IMR-90 (cell line): ENCODE measurements around the gene PIP5K1B.

ENCODE experiments used
- MAFK ChIP-seq: IDR thresholded peaks from 2 replicates; pipeline ENCODE4 v1.6.1; 2012; ENCODE audit warnings: low read depth, low read length, improper control_type of control experiment
- POLR2A ChIP-seq: IDR thresholded peaks from 2 replicates; pipeline ENCODE4 v1.6.1; 2012; ENCODE audit warnings: mild to moderate bottlenecking, low read depth, low read length
- RAD21 ChIP-seq: IDR thresholded peaks from 2 replicates; pipeline ENCODE4 v1.6.1; 2012; ENCODE audit warnings: low read length, improper control_type of control experiment
- RFX5 ChIP-seq: IDR thresholded peaks from 2 replicates; pipeline ENCODE4 v1.8.0; 2012; ENCODE audit warnings: low read depth, mild to moderate bottlenecking, low read length, moderate library complexity
- TF ChIP-seq, protein P1 (sequence below): conservative IDR thresholded peaks from 2 replicates; pipeline ENCODE4 v1.5.1; 2012; ENCODE audit warnings: mild to moderate bottlenecking, low read depth, low read length, improper control_type of control experiment
- TF ChIP-seq, protein P2 (sequence below): fragments of 150-350 bp; IDR thresholded peaks from 2 replicates; pipeline ENCODE4 v1.6.1; 2016; ENCODE audit warnings: low read depth, mild to moderate bottlenecking, low read length, moderate library complexity, borderline replicate concordance
- TF ChIP-seq, protein P3 (sequence below): fragments of 150-350 bp; IDR thresholded peaks from 2 replicates; pipeline ENCODE4 v1.6.1; 2017; ENCODE audit warnings: mild to moderate bottlenecking, antibody characterized with exemption, low read length, low read depth

DNA sequence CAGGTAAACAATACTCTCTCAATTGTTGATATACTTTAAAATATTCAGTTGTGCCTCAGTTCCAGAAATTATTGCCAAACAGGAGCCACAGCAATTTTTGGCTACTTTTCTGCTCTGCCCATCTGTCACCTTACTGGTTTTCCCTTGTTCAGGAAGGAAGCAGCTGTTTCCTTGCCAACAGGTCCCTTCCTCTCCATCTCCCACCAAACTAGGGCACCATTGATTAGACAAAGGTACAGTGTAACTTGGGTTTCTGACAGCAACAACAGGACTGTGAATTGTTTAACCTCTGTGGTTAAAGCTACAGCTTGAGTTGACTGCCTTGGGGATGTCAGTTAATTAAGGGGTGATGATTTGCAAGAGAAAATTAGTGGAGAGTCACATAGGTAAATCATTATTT lies 76.9 kb downstream of the PIP5K1B start:
- TF ChIP-seq, protein P1, sequence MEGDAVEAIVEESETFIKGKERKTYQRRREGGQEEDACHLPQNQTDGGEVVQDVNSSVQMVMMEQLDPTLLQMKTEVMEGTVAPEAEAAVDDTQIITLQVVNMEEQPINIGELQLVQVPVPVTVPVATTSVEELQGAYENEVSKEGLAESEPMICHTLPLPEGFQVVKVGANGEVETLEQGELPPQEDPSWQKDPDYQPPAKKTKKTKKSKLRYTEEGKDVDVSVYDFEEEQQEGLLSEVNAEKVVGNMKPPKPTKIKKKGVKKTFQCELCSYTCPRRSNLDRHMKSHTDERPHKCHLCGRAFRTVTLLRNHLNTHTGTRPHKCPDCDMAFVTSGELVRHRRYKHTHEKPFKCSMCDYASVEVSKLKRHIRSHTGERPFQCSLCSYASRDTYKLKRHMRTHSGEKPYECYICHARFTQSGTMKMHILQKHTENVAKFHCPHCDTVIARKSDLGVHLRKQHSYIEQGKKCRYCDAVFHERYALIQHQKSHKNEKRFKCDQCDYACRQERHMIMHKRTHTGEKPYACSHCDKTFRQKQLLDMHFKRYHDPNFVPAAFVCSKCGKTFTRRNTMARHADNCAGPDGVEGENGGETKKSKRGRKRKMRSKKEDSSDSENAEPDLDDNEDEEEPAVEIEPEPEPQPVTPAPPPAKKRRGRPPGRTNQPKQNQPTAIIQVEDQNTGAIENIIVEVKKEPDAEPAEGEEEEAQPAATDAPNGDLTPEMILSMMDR, result no peak
- TF ChIP-seq POLR2A (no peak), MAFK (no peak), RAD21 (no peak), RFX5 (no peak)
- TF ChIP-seq, protein P2, sequence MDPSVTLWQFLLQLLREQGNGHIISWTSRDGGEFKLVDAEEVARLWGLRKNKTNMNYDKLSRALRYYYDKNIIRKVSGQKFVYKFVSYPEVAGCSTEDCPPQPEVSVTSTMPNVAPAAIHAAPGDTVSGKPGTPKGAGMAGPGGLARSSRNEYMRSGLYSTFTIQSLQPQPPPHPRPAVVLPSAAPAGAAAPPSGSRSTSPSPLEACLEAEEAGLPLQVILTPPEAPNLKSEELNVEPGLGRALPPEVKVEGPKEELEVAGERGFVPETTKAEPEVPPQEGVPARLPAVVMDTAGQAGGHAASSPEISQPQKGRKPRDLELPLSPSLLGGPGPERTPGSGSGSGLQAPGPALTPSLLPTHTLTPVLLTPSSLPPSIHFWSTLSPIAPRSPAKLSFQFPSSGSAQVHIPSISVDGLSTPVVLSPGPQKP, result no peak
- TF ChIP-seq, protein P3, sequence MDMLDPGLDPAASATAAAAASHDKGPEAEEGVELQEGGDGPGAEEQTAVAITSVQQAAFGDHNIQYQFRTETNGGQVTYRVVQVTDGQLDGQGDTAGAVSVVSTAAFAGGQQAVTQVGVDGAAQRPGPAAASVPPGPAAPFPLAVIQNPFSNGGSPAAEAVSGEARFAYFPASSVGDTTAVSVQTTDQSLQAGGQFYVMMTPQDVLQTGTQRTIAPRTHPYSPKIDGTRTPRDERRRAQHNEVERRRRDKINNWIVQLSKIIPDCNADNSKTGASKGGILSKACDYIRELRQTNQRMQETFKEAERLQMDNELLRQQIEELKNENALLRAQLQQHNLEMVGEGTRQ, result no peak
